Choroid plexus epithelial cell (primary cell): ENCODE results near the gene IRF2.

Experiments
- DNase-seq: peaks from one replicate; pipeline ENCODE4 v3.0.0-alpha.2; 2010; ENCODE audit warnings: low read depth
- H3K4me3 ChIP-seq: 2 replicates; pipeline ENCODE4 v1.5.1; 2011; ENCODE audit warnings: low read depth, mild to moderate bottlenecking, control low read depth, low read length, moderate library complexity
- TF ChIP-seq, protein P1 (sequence below): conservative IDR thresholded peaks from 2 replicates; pipeline ENCODE4 v1.5.1; 2011; ENCODE audit warnings: low read depth, mild to moderate bottlenecking, control low read depth, inconsistent platforms, low read length, moderate library complexity

IRF2 gene

DNA sequence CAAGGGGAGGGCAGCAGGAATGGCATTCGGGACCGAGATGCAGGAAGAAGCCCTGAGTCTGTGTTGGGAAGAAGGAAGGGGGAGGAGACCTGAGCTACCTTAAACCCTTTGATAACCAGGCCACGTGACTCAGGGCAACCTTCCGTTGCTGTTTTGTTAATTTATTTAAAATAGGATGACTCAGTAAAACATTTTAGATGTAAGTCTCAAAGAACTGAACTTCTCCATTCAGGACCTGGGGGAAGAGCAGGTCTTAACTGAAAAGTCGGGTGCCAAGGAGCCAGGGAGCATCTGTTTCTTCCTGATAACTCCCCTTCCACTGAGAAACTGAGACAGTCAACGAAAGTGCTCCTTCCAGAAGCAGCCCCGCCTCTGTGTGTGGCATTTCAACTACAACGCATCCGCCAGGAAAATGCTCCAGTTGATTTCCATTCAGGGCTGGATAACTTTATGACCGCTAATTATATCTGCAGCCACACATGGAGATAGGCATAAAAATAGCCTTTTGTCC, 88.0 kb downstream of the IRF2 start:
- TF ChIP-seq, protein P1, sequence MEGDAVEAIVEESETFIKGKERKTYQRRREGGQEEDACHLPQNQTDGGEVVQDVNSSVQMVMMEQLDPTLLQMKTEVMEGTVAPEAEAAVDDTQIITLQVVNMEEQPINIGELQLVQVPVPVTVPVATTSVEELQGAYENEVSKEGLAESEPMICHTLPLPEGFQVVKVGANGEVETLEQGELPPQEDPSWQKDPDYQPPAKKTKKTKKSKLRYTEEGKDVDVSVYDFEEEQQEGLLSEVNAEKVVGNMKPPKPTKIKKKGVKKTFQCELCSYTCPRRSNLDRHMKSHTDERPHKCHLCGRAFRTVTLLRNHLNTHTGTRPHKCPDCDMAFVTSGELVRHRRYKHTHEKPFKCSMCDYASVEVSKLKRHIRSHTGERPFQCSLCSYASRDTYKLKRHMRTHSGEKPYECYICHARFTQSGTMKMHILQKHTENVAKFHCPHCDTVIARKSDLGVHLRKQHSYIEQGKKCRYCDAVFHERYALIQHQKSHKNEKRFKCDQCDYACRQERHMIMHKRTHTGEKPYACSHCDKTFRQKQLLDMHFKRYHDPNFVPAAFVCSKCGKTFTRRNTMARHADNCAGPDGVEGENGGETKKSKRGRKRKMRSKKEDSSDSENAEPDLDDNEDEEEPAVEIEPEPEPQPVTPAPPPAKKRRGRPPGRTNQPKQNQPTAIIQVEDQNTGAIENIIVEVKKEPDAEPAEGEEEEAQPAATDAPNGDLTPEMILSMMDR: no peak
- DNase-seq: no peak
- H3K4me3 ChIP-seq: no peak overlapping the region

DNA sequence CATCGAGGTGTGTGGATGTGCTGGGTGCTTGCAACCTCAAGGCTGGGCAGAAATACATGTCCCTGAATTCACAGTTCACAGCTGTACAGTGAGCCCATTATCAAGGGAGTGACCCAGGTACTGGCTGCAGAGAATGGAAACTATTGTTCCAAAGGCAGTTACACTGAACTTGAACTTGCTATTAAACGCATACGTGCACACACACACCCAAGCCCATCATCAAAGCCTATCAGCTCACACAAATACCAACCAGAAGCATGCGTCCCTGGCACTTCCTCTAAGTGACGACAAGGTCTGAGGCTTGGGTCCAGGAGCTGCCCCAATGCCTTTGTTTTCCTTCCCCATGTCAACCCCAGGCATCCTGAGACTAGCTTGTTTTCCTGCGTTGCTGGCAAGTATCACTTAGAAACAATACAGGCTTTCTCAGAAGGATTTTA, 88.6 kb downstream of the IRF2 start:
- TF ChIP-seq, protein P1: no peak
- no peak overlapping the region for H3K4me3 ChIP-seq

DNA sequence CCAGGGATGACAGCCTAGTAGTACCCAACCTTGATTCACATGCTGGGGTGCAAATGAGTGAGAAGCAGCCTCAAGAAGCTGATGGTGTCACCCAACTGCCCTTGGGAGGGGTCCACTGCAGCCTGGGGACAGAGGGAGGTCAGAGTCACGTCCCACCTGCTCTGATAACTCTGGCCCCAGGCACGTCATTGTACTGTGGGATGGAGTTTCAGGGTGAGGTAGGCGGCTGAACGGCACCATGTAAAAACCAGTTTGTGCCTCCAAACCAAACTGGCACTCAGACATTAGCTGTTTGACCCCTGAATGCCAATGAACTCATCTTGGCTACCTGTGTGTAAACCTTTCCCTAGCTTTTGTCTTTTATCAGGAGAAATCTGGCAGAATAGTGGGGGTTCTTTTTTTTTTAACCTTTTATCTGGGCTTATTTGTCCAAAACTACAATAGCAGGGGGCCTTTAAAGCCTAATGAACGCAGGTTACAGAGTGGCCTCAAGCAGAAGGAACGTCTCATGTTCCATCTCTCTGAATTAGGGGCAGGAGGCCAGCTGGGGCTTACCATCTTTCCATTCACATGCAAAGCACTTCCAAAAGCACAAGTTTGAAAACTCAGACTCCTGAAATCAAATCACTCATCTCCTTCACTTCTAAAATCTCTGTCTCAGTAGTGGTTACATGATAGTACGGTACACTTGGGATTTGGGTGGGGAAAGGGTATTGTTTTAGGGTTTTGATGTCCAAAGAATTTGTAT, 89.4 kb downstream of the IRF2 start:
- no peak overlapping the region for H3K4me3 ChIP-seq
- peak; percentile 53 for DNase-seq
- TF ChIP-seq, protein P1: no peak

More for the DNA sequence above, 88.6 kb downstream of the IRF2 start:
- DNase-seq: no peak

DNA sequence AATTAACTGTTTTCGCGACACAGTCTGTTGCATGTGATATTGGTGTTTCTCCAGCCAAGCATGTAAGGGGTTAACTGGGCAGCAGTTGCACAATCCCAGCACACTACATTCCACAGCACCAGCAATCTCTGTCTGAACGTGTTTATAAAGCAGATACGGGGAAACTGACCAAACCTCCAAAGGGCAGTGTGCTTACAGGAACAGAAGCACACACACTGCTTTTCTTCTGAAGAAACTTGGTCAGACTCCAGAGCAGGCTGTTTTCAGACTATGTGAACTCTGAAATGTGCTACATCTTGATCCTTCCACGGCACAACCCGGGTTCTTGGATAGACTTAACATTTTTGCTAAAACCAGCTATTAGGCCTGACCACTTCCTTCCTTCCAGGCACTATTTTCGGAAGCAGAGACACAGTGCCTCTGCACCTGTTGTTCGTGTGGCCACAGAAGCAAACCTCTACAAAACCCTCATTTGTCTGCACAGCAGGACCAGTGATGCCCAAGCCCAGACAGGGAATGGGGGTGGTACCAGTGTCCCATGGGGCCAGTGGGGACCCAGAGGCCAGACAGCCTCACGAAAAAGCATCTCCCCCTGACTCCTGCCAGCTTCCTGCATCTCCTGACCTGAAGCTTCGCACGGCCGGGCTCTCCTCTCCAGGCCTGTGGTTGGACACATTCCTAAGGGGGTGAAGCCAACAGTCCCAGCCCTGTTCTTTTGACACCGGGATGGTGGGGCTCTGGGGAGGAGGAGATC, 90.1 kb downstream of the IRF2 start:
- TF ChIP-seq, protein P1: no peak
- H3K4me3 ChIP-seq: peak overlapping the region; percentile 29
- DNase-seq: peak; percentile 99

DNA sequence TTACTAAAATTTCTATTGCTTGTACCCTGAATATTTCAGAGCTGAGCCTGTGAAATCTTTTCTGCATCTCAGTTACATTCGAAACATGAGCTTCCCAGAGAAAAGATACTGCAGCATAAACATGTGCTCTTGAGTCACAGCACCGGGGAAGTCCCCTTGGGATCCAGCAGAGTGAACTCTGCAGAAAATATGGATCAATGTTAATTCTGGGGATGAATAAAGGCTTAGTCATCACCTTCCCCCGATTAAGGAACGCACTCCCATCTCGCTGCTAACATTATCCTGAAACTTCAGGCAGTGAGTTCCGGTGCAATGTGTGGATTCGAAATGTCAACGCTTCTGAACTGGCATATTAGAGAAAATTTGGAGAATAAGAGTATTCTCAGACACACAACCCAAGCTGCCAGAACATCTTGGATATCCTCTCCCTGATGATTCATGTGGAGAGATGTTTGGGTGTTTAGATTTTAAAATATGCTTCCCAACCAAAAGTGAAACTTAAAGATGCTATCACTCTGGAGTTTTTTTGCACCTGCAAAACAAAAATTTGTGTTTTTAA, 90.8 kb downstream of the IRF2 start:
- peak overlapping the region; percentile 29 for H3K4me3 ChIP-seq
- TF ChIP-seq, protein P1: no peak
- peak; percentile 97 for DNase-seq

DNA sequence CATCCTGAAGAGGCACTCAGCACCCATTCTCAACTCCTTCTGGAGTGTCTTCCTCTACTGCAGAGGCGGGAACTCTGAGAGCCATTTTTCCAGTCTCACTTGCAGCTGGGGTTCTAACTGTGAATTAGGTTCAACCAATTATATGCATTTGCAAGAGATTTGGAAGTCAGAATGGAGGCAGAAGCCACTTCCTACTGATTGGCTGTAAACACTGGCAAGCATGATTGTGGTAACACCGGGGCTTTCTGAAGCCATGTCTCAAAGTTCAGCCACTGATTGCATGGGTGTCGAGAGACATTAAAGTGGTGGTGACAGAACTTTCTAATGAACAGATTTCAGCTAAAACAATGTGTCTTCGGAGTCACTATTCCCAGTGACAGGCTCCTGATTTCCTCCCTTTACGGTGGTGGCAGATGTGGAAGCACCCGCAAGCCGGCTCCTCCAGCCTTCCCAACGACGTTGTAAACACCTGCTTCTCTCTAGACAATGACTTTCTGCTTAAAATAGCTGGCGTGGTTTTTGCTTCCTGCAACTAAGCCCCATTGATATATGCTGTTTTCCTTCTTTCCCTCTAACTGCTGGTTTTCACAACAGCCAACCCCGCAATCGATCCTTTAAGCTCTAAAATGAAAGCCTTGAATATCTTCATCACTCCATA, 92.0 kb downstream of the IRF2 start:
- TF ChIP-seq, protein P1: no peak
- H3K4me3 ChIP-seq: no peak overlapping the region
- DNase-seq: no peak
